HepG2 (cell line): Measurements from ENCODE around the gene MTRFR. TPM values are rescaled to one million over a fixed set of nuclear protein-coding genes. Genes with fewer than 3 reads are reported as not detected.

Source experiments
- CBX1 ChIP-seq: IDR thresholded peaks from one replicate; pipeline ENCODE4 v1.6.1; 2016; ENCODE audit warnings: antibody characterized with exemption, low read depth
- CENPX ChIP-seq: sonication (generic); formaldehyde crosslinking; IDR thresholded peaks from 2 replicates; pipeline ENCODE4 v1.9.0; 2021; ENCODE audit warnings: mild to moderate bottlenecking, missing genetic modification reagents, moderate library complexity
- GMEB2 ChIP-seq: IDR thresholded peaks from 2 replicates; pipeline ENCODE4 v1.6.1; 2016; ENCODE audit warnings: missing biosample characterization, missing genetic modification reagents, low read depth
- KIAA2018 ChIP-seq: sonication (generic); formaldehyde crosslinking; IDR thresholded peaks from 2 replicates; pipeline ENCODE4 v1.5.0; 2020; ENCODE audit warnings: mild to moderate bottlenecking, missing genetic modification reagents, borderline replicate concordance
- PHF8 ChIP-seq: sonication (generic); formaldehyde crosslinking; IDR thresholded peaks from 2 replicates; pipeline ENCODE4 v1.5.0; 2020; ENCODE audit warnings: missing genetic modification reagents
- SOX5 ChIP-seq: IDR thresholded peaks from 2 replicates; pipeline ENCODE4 v1.6.1; 2016; ENCODE audit warnings: borderline replicate concordance
- SP4 ChIP-seq: sonication (generic); formaldehyde crosslinking; IDR thresholded peaks from 2 replicates; pipeline ENCODE4 v1.8.1; 2023; ENCODE audit warnings: mild to moderate bottlenecking, missing genetic modification reagents
- SUZ12 ChIP-seq: fragments of 150-350 bp; IDR thresholded peaks from 2 replicates; pipeline ENCODE4 v1.6.1; 2014; ENCODE audit warnings: low read depth, low read length
- ZKSCAN8 ChIP-seq: IDR thresholded peaks from 2 replicates; pipeline ENCODE4 v1.6.1; 2016; ENCODE audit warnings: borderline replicate concordance, missing genetic modification reagents, missing compliant biosample characterization
- ZNF205 ChIP-seq: IDR thresholded peaks from 2 replicates; pipeline ENCODE4 v1.6.1; 2018; ENCODE audit warnings: missing biosample characterization, missing genetic modification reagents
- ZNF230 ChIP-seq: sonication (generic); formaldehyde crosslinking; IDR thresholded peaks from 2 replicates; pipeline ENCODE4 v1.4.0; 2020; ENCODE audit warnings: mild to moderate bottlenecking, missing genetic modification reagents
- ZSCAN29 ChIP-seq: sonication (generic); formaldehyde crosslinking; conservative IDR thresholded peaks from 2 replicates; pipeline ENCODE4 v1.4.0; 2020; ENCODE audit warnings: mild to moderate bottlenecking, missing genetic modification reagents
- polyA plus RNA-seq, 8 experiments: library from polyadenylated mRNA; depleted of rRNA in 3 of 8; stranded (reverse) in 7 of 8; unstranded in 1 of 8; fragments of >200 nt; fragmentation: Illumina TruSeq in 4 of 8; extraction: Trizol in 4 of 8; gene quantifications; 2 replicates each; pipeline versions ENCODE4 v1.2.1 to v1.2.3, GENCODE V29; 2011 to 2016; ENCODE audit warnings: low read depth in 4 of 8, missing spikeins in 1 of 8, mixed read lengths in 1 of 8; ENCODE audit not compliant: insufficient read depth in 1 of 8
- total RNA-seq, 5 experiments: library from RNA; depleted of rRNA; stranded (reverse); fragments of >200 nt; fragmentation: Illumina TruSeq; extraction: Trizol; gene quantifications; 2 replicates each; pipeline ENCODE4 v1.2.3, GENCODE V29; 2016; ENCODE audit warnings: low read depth in 1 of 5
- TF ChIP-seq, protein P1 (sequence below): sonication (generic); formaldehyde crosslinking; IDR thresholded peaks from 2 replicates; pipeline ENCODE4 v1.8.1; 2023; ENCODE audit warnings: missing genetic modification reagents, inconsistent platforms, borderline replicate concordance
- TF ChIP-seq, protein P2 (sequence below): fragments of 450-650 bp; IDR thresholded peaks from 2 replicates; pipeline ENCODE4 v1.6.1; 2016

MTRFR gene
- total and polyA plus RNA-seq, 2 of the 13 experiments (the other 11 are each of a cell fraction or from before 2014, with no cell fraction given): 7.1 to 9.9 TPM

DNA sequence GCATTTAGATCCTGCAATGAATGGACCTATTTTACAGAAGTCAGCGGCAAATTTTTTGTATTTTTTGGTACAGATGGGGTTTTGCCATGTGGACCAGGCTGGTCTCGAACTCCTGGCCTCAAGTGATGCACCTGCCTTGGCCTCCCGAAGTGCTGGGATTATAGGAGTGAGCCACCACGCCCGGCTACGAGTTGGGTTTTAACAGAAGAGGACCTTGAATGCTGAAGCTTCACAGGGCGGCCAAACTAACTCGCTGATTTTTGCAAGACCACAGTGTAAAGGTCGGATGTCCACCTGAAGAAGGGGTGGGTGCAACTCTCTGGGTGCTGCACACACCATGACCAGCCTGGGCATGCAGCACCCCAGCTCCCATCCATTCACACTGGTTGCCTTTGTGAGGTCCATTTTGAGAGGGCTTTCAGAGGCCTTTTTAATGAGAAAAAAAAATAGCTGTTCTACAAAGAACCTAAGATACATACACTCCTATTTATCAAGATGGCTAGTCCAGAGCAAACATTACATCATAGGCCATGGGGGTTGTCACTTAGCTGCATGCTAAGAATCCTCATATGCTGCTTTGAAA is 60.0 kb downstream of the MTRFR start (continued):
- no peak for TF ChIP-seq KIAA2018 (CRISPR knock-in tag)
- no peak for TF ChIP-seq CENPX
- TF ChIP-seq GMEB2 (CRISPR knock-in tag): no peak
- TF ChIP-seq SP4 (CRISPR knock-in tag): no peak
- TF ChIP-seq ZKSCAN8 (CRISPR knock-in tag): no peak
- 0 out of 2 replicates have a peak, but pooled peaks have one; percentile 38 for TF ChIP-seq ZNF230
- TF ChIP-seq PHF8 (CRISPR knock-in tag): peak; percentile 31; the same call in 1 of the 2 replicates
- TF ChIP-seq ZSCAN29 (CRISPR knock-in tag): 0 out of 2 replicates have a peak, but pooled peaks have one; percentile 31
- TF ChIP-seq CBX1: no peak
- TF ChIP-seq ZNF205: no peak
- TF ChIP-seq SOX5 (CRISPR knock-in tag): peak; percentile 21; the same call in 1 of the 2 replicates
- TF ChIP-seq, protein P1, sequence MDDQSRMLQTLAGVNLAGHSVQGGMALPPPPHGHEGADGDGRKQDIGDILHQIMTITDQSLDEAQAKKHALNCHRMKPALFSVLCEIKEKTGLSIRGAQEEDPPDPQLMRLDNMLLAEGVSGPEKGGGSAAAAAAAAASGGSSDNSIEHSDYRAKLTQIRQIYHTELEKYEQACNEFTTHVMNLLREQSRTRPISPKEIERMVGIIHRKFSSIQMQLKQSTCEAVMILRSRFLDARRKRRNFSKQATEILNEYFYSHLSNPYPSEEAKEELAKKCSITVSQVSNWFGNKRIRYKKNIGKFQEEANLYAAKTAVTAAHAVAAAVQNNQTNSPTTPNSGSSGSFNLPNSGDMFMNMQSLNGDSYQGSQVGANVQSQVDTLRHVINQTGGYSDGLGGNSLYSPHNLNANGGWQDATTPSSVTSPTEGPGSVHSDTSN (CRISPR knock-in tag): no peak
- TF ChIP-seq SUZ12: no peak
- TF ChIP-seq, protein P2, sequence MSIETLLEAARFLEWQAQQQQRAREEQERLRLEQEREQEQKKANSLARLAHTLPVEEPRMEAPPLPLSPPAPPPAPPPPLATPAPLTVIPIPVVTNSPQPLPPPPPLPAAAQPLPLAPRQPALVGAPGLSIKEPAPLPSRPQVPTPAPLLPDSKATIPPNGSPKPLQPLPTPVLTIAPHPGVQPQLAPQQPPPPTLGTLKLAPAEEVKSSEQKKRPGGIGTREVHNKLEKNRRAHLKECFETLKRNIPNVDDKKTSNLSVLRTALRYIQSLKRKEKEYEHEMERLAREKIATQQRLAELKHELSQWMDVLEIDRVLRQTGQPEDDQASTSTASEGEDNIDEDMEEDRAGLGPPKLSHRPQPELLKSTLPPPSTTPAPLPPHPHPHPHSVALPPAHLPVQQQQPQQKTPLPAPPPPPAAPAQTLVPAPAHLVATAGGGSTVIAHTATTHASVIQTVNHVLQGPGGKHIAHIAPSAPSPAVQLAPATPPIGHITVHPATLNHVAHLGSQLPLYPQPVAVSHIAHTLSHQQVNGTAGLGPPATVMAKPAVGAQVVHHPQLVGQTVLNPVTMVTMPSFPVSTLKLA: no peak
